Trophoblast cell (in vitro differentiated cells and primary cell): ENCODE data around the gene IQSEC3.

Source experiments
- DNase-seq, 2 donors: peaks; one replicate each; pipeline ENCODE4 v3.0.0-alpha.2; 2016
- H2AFZ ChIP-seq: 2 replicates; pipeline ENCODE4 v1.6.1; 2013; ENCODE audit warnings: low read length, moderate library complexity, mild to moderate bottlenecking; ENCODE audit not compliant: insufficient read depth, poor library complexity
- H2AK5ac ChIP-seq: 2 replicates; pipeline ENCODE4 v1.6.1; 2013; ENCODE audit warnings: mild to moderate bottlenecking, low read length
- H2BK120ac ChIP-seq: 2 replicates; pipeline ENCODE4 v1.6.1; 2013; ENCODE audit warnings: low read length, mild to moderate bottlenecking, moderate library complexity; ENCODE audit not compliant: insufficient read depth, poor library complexity
- H2BK12ac ChIP-seq: 2 replicates; pipeline ENCODE4 v1.6.1; 2013; ENCODE audit warnings: mild to moderate bottlenecking, low read length, moderate library complexity
- H2BK5ac ChIP-seq: 2 replicates; pipeline ENCODE4 v1.6.1; 2013; ENCODE audit warnings: low read length, low read depth, moderate library complexity, mild to moderate bottlenecking; ENCODE audit not compliant: poor library complexity
- H3K14ac ChIP-seq: 2 replicates; pipeline ENCODE4 v1.6.1; 2013; ENCODE audit warnings: mild to moderate bottlenecking, low read length
- H3K18ac ChIP-seq: 2 replicates; pipeline ENCODE4 v1.6.1; 2013; ENCODE audit warnings: mild to moderate bottlenecking, low read length
- H3K23ac ChIP-seq: 2 replicates; pipeline ENCODE4 v1.6.1; 2013; ENCODE audit warnings: low read length
- H3K27ac ChIP-seq: 2 replicates; pipeline ENCODE4 v1.5.1; 2013; ENCODE audit warnings: low read depth, mild to moderate bottlenecking, inconsistent platforms, low read length, moderate library complexity
- H3K27me3 ChIP-seq: 2 replicates; pipeline ENCODE4 v1.6.1; 2013; ENCODE audit warnings: inconsistent platforms, mild to moderate bottlenecking, low read length, moderate library complexity; ENCODE audit not compliant: insufficient read depth
- H3K36me3 ChIP-seq, 2 experiments: 1 replicate in 1 of 2; 2 replicates in 1 of 2; pipeline ENCODE4 v1.6.1; 2013; ENCODE audit warnings: low read length in 2 of 2, mild to moderate bottlenecking in 2 of 2, moderate library complexity in 1 of 2; ENCODE audit not compliant: insufficient read depth in 2 of 2, control insufficient read depth in 1 of 2
- H3K4ac ChIP-seq: 2 replicates; pipeline ENCODE4 v1.6.1; 2013; ENCODE audit warnings: low read depth, mild to moderate bottlenecking, low read length, moderate library complexity
- H3K4me1 ChIP-seq, 2 experiments: 1 replicate in 1 of 2; 2 replicates in 1 of 2; pipeline ENCODE4 v1.6.1; 2013; ENCODE audit warnings: low read length in 2 of 2, mild to moderate bottlenecking in 2 of 2, moderate library complexity in 1 of 2; ENCODE audit not compliant: insufficient read depth in 2 of 2, control insufficient read depth in 1 of 2
- H3K4me2 ChIP-seq: 2 replicates; pipeline ENCODE4 v1.6.1; 2013; ENCODE audit warnings: inconsistent platforms, mild to moderate bottlenecking, low read length, moderate library complexity
- H3K4me3 ChIP-seq: 2 replicates; pipeline ENCODE4 v1.5.1; 2013; ENCODE audit warnings: mild to moderate bottlenecking, low read depth, low read length, inconsistent platforms
- H3K79me1 ChIP-seq: one replicate; pipeline ENCODE4 v1.6.1; 2013; ENCODE audit warnings: low read length
- H3K79me2 ChIP-seq: 2 replicates; pipeline ENCODE4 v1.6.1; 2013; ENCODE audit warnings: low read length, mild to moderate bottlenecking; ENCODE audit not compliant: control insufficient read depth, insufficient read depth, poor library complexity
- H3K9ac ChIP-seq: 2 replicates; pipeline ENCODE4 v1.6.1; 2013; ENCODE audit warnings: mild to moderate bottlenecking, low read length
- H3K9me3 ChIP-seq: 2 replicates; pipeline ENCODE4 v1.6.1; 2013; ENCODE audit warnings: low read depth, mild to moderate bottlenecking, control low read depth, inconsistent platforms, low read length; ENCODE audit not compliant: insufficient read depth
- H4K12ac ChIP-seq: 2 replicates; pipeline ENCODE4 v1.6.1; 2013; ENCODE audit warnings: low read depth, mild to moderate bottlenecking, low read length, moderate library complexity
- H4K8ac ChIP-seq: 2 replicates; pipeline ENCODE4 v1.6.1; 2013; ENCODE audit warnings: low read depth, mild to moderate bottlenecking, low read length, moderate library complexity
- H4K91ac ChIP-seq: one replicate; pipeline ENCODE4 v1.6.1; 2013; ENCODE audit warnings: low read depth, mild to moderate bottlenecking, low read length, moderate library complexity
- WGBS: extraction: QIAGEN DNeasy Blood & Tissue Kit; methylation state at CpG from one replicate; pipeline ENCODE4 v1.1.7; 2013; ENCODE audit warnings: missing lambda C conversion rate; ENCODE audit not compliant: insufficient read length, insufficient coverage; ENCODE audit errors: extremely low coverage; 5-methylcytosine and 5-hydroxymethylcytosine counted together

IQSEC3 gene

GRCh38 chr12:175250-175649, 108.7 kb downstream of the IQSEC3 start:
- Histone ChIP-seq H3K27ac (no peak overlapping the region), H2AK5ac (no peak overlapping the region), H3K4me3 (no peak overlapping the region), H3K4me1 (peaks cover 9 to 18% of the 10 kb centered on the region in 2 experiments), H3K4ac (no peak overlapping the region), H3K36me3 (no peaks in the 10 kb centered on the region), H4K8ac (no peak overlapping the region), H2BK5ac (no peak overlapping the region), H3K14ac (no peak overlapping the region), H3K9me3 (no peaks in the 10 kb centered on the region), H2BK120ac (no peak overlapping the region), H3K18ac (no peak overlapping the region), H3K4me2 (no peak overlapping the region), H2AFZ (no peak overlapping the region), H3K27me3 (no peaks in the 10 kb centered on the region), H3K79me1 (peaks cover 2% of the 10 kb centered on the region), H4K91ac (no peak overlapping the region), H2BK12ac (no peak overlapping the region), H4K12ac (no peak overlapping the region), H3K79me2 (no peaks in the 10 kb centered on the region), H3K23ac (no peak overlapping the region), H3K9ac (no peak overlapping the region)
- WGBS: no CpG with 5 or more reads among the region's 10 CpGs
- no peak for DNase-seq

GRCh38 chr12:175759-176158, 109.2 kb downstream of the IQSEC3 start:
- H3K23ac ChIP-seq: no peak overlapping the region
- no peaks in the 10 kb centered on the region for H3K79me2 ChIP-seq
- H4K91ac ChIP-seq: no peak overlapping the region
- WGBS: no CpG with 5 or more reads among the region's 16 CpGs
- no peak overlapping the region for H4K8ac ChIP-seq
- H2AK5ac ChIP-seq: no peak overlapping the region
- no peak overlapping the region for H3K4me3 ChIP-seq
- no peak overlapping the region for H2BK12ac ChIP-seq
- no peak overlapping the region for H2BK120ac ChIP-seq
- no peak overlapping the region for H3K4me2 ChIP-seq
- no peak overlapping the region for H3K27ac ChIP-seq
- no peaks in the 10 kb centered on the region for H3K27me3 ChIP-seq
- H3K4ac ChIP-seq: no peak overlapping the region
- no peak overlapping the region for H2AFZ ChIP-seq
- peaks cover 9 to 20% of the 10 kb centered on the region in 2 experiments for H3K4me1 ChIP-seq
- DNase-seq: no peak
- no peak overlapping the region for H4K12ac ChIP-seq
- H3K9ac ChIP-seq: no peak overlapping the region
- H3K9me3 ChIP-seq: no peaks in the 10 kb centered on the region
- H2BK5ac ChIP-seq: no peak overlapping the region
- no peaks in the 10 kb centered on the region for H3K36me3 ChIP-seq
- H3K14ac ChIP-seq: no peak overlapping the region
- no peak overlapping the region for H3K18ac ChIP-seq
- peaks cover 2% of the 10 kb centered on the region for H3K79me1 ChIP-seq

- H3K36me3 ChIP-seq: no peaks in the 10 kb centered on the region
- no peak overlapping the region for H2BK12ac ChIP-seq
- no peak overlapping the region for H3K23ac ChIP-seq
Measured at GRCh38 chr12:176321-177181, 110.0 kb downstream of the IQSEC3 start.

GRCh38 chr12:177336-177979, 110.9 kb downstream of the IQSEC3 start:
- DNase-seq: no peak
- no peak overlapping the region for H3K14ac ChIP-seq
- H3K4ac ChIP-seq: no peak overlapping the region
- no peak overlapping the region for H2AFZ ChIP-seq
- H4K8ac ChIP-seq: no peak overlapping the region
- H3K18ac ChIP-seq: no peak overlapping the region
- no CpG with 5 or more reads among the region's 11 CpGs for WGBS
- no peak overlapping the region for H2BK5ac ChIP-seq
- H4K91ac ChIP-seq: no peak overlapping the region
- H3K27ac ChIP-seq: no peak overlapping the region
- peaks cover 2% of the 10 kb centered on the region for H3K79me1 ChIP-seq
- no peak overlapping the region for H3K9ac ChIP-seq
- no peak overlapping the region for H4K12ac ChIP-seq
- H3K4me2 ChIP-seq: no peak overlapping the region
- H3K79me2 ChIP-seq: no peaks in the 10 kb centered on the region
- H3K23ac ChIP-seq: no peak overlapping the region
- H2BK120ac ChIP-seq: no peak overlapping the region
- H3K4me3 ChIP-seq: no peak overlapping the region
- peaks cover 9 to 28% of the 10 kb centered on the region in 2 experiments for H3K4me1 ChIP-seq
- no peak overlapping the region for H2BK12ac ChIP-seq
- no peaks in the 10 kb centered on the region for H3K27me3 ChIP-seq
- no peaks in the 10 kb centered on the region for H3K9me3 ChIP-seq
- no peaks in the 10 kb centered on the region for H3K36me3 ChIP-seq
- H2AK5ac ChIP-seq: no peak overlapping the region

More at GRCh38 chr12:176321-177181, 110.0 kb downstream of the IQSEC3 start:
- no peaks in the 10 kb centered on the region for H3K9me3 ChIP-seq
- no peak overlapping the region for H3K4ac ChIP-seq
- H3K79me1 ChIP-seq: peaks cover 2% of the 10 kb centered on the region
- no peak overlapping the region for H4K12ac ChIP-seq
- no peak overlapping the region for H2BK5ac ChIP-seq
- no peak overlapping the region for H3K14ac ChIP-seq
- H3K79me2 ChIP-seq: no peaks in the 10 kb centered on the region
- WGBS: no CpG with 5 or more reads among the region's 16 CpGs
- no peaks in the 10 kb centered on the region for H3K27me3 ChIP-seq
- no peak overlapping the region for H3K18ac ChIP-seq
- H3K4me1 ChIP-seq: peaks cover 9 to 20% of the 10 kb centered on the region in 2 experiments
- no peak for DNase-seq
- no peak overlapping the region for H4K8ac ChIP-seq
- H3K4me2 ChIP-seq: no peak overlapping the region
- H4K91ac ChIP-seq: no peak overlapping the region
- H3K4me3 ChIP-seq: no peak overlapping the region
- no peak overlapping the region for H2AFZ ChIP-seq
- no peak overlapping the region for H2BK120ac ChIP-seq
- H3K9ac ChIP-seq: no peak overlapping the region
- no peak overlapping the region for H3K27ac ChIP-seq
- no peak overlapping the region for H2AK5ac ChIP-seq
